GM18867 (cell line): ENCODE results near the gene DACT2.
"Not testable (repeated sequence)": the region's sequence is repeated elsewhere in the genome, so short reads cannot be mapped to it uniquely, and the experiment has no call there.

Experiments used
- ATAC-seq: cut with Tn5 transposase; IDR thresholded peaks from one replicate; pipeline ENCODE4 v1.9.1; 2021; ENCODE audit warnings: mild to moderate bottlenecking, moderate library complexity; ENCODE audit not compliant: unreplicated experiment

The DACT2 gene

DNA sequence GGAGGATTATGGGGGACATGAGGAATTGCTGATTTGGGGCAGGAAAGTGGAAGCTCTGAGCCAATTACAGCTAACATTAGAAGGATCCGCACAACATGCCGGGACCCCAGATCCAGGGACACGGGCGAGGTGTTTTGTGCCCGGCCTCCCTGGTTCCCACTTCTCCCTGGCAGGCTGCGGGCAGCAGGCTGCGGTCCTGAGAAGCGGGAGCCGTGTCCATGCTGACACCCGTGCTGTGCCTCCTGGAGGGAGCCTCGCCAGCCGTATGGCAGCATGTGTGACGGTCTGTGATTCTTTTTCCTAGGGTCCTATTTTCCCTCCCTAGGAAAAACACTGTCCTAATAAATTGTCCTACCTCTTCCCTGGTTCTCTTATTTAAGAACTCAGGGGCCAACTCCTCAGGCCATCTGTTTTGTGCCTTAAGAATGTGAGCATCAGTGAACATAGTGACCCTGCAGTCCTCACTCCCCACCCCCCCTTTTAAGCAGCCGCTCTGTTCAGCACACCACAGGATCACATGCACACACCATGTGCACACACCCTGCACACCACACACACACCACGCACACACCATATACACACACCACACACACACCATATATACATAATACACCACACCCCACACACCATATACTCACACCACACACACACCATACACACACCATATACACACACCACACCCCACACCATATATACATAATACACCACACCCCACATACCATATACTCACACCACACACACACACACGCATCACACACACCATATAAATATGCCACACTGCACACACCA, 49.9 kb downstream of the DACT2 start:
- no peak for ATAC-seq

DNA sequence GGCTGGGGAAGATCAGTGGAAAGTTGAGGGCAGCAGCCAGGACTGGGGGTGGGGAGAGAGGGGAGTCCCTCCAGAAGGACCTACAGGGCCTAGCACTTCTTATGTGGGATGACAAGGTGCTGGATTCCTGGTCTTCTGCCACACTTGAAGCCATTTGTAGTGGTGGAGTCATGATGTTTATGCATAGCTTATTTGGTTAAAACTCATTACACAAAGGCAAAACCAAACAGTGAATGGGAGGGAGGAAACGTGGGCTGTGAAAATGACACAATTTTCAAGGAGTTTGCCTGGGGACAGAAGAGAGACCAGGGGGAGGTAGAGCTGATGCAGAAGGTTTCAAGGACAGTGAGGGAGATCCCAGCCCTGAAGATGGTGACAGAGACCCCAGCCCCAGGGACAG, 50.8 kb downstream of the DACT2 start:
- ATAC-seq = no peak

DNA sequence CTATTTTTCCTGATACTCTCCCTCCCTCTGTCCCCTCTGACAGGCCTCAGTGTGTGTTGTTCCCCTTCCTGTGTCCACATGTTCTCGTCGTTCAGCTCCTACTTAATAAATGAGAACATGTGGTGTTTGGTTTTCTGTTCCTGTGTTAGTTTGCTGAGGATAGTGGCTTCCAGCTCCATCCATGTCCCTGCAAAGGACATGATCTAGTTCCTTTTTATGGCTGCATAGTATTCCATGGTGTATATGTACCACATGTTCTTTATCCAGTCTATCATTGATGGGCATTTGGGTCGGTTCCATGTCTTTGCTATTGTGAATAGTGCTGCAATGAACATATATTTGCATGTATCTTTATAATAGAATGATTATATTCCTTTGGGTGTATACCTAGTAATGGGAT, 51.8 kb downstream of the DACT2 start:
- ATAC-seq = not testable (repeated sequence)

DNA sequence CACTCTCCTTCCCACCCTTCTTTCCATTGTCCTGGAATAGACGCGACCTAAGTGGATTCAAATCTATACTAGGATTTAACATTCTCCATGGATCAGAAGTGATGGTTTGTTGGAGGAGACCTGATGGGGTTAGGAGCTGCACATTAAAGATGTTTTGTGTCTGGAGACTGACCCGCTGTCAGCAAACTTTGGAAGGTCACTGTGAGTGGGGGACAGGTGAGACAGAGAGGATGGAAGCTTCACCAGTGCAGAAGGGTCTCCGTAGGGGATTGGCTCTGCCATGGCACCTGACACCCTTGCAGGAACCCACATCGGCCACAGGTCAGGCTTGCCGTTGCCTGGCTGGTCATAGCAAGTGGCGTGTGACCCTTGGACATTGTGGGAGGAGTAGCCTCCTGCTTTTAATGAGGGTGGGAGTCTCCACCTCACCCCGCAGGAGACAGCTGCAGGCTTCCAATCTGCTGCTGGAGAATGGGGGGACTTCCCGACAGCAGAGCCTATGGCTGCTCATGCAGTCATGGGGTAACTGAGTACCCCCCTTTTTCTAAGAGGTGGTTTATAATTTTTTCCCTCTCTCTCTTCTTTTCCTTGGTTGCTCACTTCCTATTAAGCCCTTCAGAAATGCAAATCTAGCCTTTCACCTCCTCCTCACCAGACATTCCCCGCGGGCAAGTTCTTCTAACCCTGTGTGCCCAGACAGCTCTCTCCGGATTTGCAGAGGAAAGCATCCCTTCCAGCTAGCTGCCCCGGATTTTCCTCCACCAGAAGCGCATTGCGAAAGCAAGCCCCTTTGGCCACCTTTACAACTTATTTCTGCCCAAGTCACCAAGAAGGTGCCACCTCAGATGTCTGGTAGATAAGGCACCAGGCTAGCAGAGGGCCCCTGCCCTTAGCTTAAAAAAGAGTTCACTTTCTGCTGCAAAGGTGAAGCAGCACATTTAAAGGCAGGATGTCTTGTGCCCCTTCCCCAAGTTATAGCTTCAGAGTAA, 53.5 kb downstream of the DACT2 start:
- no peak for ATAC-seq

DNA sequence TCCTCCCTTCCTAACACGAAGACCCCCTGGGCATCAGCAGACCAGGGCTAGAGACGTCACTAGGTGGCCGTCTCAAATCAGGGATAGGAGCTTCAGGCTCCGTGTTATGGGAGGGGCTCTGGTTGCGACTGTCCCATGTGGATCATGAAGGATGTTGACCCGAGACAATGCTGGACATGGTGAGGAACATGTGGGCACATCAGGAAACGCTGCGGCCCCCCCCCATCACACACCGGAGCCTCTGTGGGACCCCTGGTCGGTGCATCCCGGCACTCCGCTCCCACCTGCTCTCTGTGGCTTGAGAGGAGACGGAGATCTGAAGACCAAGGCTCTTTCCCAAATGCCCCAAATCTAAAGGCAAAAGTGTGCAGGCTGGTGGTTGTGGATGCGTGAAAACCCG, 54.2 kb downstream of the DACT2 start:
- ATAC-seq = no peak

DNA sequence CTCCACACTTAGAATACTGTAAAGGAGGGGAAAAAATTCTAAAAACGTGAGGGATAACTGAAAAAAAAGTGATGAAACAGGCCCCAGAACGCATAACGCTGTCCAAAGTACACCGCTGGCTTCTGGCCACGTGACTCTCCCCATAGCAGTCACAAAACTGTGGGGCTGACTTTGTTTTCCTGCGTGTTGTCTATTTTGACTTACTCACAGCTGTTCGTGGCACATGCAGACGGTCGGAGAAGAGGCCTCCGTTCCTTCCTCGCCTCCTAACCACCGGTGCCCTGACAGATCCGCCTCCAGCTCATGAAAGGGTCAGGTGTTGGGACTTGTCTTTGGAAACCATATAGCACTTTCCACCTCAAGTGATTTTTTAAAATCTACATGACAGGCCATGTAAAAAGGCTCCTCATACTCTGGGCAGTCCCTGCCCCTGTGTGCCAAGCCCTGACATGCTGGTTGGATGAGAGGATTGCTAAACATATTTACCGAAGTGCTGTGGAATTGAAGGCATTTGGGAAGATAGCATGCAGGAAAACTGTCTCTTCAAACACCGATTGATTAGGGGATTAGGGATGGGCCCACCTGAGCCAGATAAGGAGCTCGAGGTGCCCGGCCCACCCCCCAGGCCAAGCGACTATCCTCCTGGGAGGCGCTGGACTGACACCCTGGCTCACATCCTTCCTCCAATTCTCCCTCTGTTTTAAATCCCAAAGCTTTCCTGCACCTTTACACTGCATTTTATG, 54.8 kb downstream of the DACT2 start:
- ATAC-seq = no peak

DNA sequence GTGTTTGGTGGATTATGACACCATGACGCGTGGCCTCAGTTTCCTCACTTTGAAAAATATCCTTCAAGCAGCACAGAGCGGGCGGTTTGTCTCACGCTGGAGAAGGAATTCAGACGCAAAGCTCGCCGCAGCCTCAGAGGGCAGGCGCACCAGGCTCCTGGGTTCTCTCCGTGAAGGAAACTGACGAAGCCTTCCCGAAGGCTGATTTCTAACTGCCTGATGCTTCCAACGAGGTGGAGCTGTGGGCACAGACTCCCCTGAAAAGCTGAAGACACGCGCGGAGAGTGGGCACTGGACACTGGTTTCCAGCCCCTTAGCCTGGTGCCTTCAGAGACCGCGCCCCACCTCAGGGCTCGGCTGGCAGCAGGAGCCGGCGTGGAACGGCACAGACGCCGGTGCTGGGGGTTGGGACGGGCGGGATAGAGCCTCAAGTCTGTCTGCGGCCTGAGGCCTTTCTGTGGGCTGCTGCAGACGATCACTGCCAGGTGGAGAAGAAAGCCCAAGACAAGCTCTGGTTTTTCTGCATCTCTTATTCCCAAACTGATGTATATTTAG, 56.1 kb downstream of the DACT2 start:
- ATAC-seq = no peak

DNA sequence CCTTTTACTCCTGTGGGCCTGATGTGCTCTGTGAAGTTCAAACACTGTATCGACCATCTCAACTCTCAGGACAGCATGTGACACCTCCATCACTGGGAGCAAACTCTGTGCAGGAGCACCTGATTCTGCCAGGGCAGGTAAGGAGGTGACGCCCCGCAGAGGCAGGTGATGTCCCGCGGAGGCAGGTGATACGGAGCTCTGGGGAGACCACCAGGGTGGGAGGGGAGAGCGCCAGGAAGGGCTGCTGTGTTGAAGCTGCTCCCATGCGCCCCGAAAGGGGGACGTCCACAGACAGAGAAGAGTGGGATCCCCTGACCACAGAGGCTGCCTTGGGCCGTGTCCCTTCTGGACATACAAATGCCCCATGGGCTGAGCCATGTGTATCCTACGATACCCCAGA, 58.3 kb downstream of the DACT2 start:
- no peak for ATAC-seq

DNA sequence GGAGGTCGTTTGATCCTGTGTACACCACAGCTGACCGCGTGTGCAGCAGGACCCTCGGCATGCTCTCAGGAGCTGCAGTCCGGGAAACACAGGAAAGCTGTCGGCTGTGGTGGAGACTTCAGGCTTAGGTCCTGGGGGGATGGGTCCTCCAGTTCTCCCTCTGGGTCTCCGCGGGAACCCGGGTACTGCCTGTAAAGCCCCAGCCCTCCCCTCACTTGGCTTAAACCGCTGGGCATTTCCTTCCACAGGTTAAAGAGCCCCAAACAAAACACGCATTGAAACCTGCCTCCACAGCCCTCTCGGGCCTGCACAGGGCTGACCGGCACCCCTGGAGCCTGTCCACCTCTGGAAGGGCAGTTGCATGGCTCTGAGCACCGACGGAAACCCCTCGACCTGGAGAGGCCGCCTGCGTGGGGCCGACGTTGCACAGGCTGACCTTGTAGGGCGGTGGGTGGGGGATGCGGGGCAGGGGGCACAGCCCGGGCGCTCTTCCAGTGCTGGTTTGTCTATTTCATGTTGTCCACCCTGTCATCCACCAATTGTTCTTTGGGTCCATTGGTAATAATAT, 59.1 kb downstream of the DACT2 start:
- ATAC-seq = no peak

DNA sequence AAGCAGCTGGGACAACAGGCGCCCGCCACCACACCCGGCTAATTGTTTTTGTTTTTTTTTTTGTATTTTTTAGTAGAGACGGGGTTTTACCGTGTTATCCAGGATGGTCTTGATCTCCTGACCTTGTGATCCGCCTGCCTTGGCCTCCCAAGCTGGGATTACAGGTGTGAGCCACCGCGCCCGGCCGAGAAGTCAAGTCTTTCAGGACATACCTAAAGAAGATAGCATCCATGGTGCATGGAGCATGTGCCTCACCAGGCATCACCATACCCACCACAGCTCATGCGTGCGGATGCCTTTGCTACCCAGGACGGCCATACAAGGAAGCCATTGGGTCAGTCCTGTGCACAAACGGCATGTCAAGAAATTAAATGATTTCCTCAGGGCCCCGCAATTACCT, 60.8 kb downstream of the DACT2 start:
- no peak for ATAC-seq

DNA sequence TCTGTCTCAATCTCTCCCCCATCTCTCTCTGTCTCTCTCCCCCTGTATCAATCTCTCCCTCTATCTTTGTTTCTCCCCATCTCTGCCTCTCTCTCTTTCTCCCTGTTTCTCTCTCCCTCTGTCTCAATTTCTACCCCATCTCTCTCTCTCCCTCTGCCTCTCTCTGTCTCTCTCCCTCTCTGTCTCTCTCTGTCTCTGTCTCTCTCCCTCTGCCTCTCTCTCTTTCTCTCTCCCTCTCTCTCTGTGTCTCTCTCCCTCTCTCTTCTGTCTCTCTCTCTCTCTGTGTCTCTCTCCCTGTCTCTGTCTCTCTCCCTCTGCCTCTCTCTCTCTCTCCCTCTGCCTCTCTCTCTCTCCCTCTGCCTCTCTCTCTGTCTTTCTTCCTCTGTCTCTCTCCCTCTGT, 62.6 kb downstream of the DACT2 start:
- ATAC-seq = no peak
